Spleen (tissue), 7 donors: Measurements from ENCODE around the gene PKMYT1.

ENCODE experiments used
- POLR2A ChIP-seq, 3 donors: fragments of 450-650 bp; IDR thresholded peaks; one replicate each; pipeline ENCODE4 v1.5.1; 2017; ENCODE audit warnings: antibody characterized with exemption in 3 of 3, mild to moderate bottlenecking in 1 of 3
- TF ChIP-seq, protein P1 (sequence below), 11 experiments: fragments of 200-600 bp in 7 of 11; fragments of 450-650 bp in 4 of 11; sonication (generic) in 4 of 11; IDR thresholded peaks in 8 of 11; conservative IDR thresholded peaks in 3 of 11; 1 replicate in 7 of 11; 2 replicates in 4 of 11; pipeline versions ENCODE4 v1.4.0 to v1.8.0; 2016 to 2021; ENCODE audit warnings: antibody characterized with exemption in 11 of 11, inconsistent platforms in 4 of 11, mild to moderate bottlenecking in 1 of 11
- donor health status: DM: no; HTN: no; CAD: no; lungs with moderate emphysema.
- donor health status: DM: no; HTN: no; CAD: no.
- donor health status: DM: no; HTN: no; CAD: no.

DNA sequence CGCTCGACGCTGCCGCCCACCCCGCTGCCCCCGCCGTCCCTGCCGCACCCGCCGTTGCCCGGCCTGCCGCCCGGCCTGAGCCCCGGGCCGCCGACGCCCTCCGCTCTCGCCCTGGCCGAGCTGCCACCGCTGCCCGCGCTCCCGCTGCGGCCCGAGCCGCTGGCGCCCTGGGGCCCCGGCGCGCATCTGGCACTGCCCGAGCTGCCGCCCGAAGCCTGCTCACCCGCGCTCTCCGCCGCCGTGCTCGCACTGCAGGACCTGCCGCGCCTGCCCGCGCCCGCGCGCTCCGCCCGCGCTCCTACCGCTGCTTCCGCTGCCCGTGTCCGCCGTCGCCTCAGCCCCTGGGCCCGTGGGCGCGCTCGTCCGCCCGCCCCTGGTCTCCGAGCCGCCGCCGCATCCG is 24.1 kb upstream of the PKMYT1 start:
- TF ChIP-seq, protein P1, sequence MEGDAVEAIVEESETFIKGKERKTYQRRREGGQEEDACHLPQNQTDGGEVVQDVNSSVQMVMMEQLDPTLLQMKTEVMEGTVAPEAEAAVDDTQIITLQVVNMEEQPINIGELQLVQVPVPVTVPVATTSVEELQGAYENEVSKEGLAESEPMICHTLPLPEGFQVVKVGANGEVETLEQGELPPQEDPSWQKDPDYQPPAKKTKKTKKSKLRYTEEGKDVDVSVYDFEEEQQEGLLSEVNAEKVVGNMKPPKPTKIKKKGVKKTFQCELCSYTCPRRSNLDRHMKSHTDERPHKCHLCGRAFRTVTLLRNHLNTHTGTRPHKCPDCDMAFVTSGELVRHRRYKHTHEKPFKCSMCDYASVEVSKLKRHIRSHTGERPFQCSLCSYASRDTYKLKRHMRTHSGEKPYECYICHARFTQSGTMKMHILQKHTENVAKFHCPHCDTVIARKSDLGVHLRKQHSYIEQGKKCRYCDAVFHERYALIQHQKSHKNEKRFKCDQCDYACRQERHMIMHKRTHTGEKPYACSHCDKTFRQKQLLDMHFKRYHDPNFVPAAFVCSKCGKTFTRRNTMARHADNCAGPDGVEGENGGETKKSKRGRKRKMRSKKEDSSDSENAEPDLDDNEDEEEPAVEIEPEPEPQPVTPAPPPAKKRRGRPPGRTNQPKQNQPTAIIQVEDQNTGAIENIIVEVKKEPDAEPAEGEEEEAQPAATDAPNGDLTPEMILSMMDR (IDR thresholded peaks at IDR 0.05 in 8 of 11, conservative IDR thresholded peaks at IDR 0.05 in 3 of 11) = no peak
- no peak for TF ChIP-seq POLR2A (IDR thresholded peaks at IDR 0.05)
